SK-N-SH (cell line): ENCODE measurements around the gene HS2ST1. TPM values are rescaled to one million over a fixed set of nuclear protein-coding genes. Genes with fewer than 3 reads are reported as not detected.

Experiments used
- CTCF ChIA-PET: fragments of 300-600, 350-600 bp; formaldehyde crosslinking; extraction: SDS; loops from one replicate; lab custom pipeline; 2021; lab: Yijun Ruan, JAX
- POLR2A ChIA-PET: fragments of 350-600 bp; sonication (Branson Sonifier 250); formaldehyde crosslinking; extraction: SDS; loops from one replicate; lab custom pipeline; 2020; ENCODE audit warnings: antibody characterized with exemption, inconsistent platforms; lab: Yijun Ruan, JAX
- DNase-seq: peaks from one replicate; pipeline ENCODE4 v3.0.0; 2012
- H2AFZ ChIP-seq: fragments of 200-600 bp; sonication (generic); 2 replicates; pipeline ENCODE4 v1.8.1; 2016; ENCODE audit warnings: antibody characterized with exemption, mild to moderate bottlenecking, low read depth
- H3F3A ChIP-seq: fragments of 200-600 bp; sonication (generic); replicated peaks from 2 replicates; pipeline ENCODE3; 2016; ENCODE audit warnings: antibody characterized with exemption, mild to moderate bottlenecking; ENCODE audit not compliant: insufficient read depth
- H3K27ac ChIP-seq, 2 experiments: fragments of 200-500 bp in 1 of 2; fragments of 200-600 bp in 1 of 2; sonication (Bioruptor generic) in 1 of 2; sonication (generic), shearing (Covaris generic) in 1 of 2; 2 replicates each; pipeline versions ENCODE4 v1.5.1 to v1.6.1; 2014 to 2016; ENCODE audit warnings: low read depth in 2 of 2, inconsistent platforms in 1 of 2, low read length in 1 of 2, mild to moderate bottlenecking in 1 of 2, mixed read lengths in 1 of 2
- H3K27me3 ChIP-seq: fragments of 200-600 bp; sonication (generic), shearing (Covaris generic); 2 replicates; pipeline ENCODE4 v1.6.1; 2016; ENCODE audit warnings: mixed run types; ENCODE audit not compliant: insufficient read depth
- H3K36me3 ChIP-seq, 2 experiments: fragments of 200-500 bp in 1 of 2; fragments of 200-600 bp in 1 of 2; sonication (Bioruptor generic) in 1 of 2; sonication (generic) in 1 of 2; replicated peaks in 1 of 2; 2 replicates each; pipeline versions ENCODE3 to v1.5.1; 2014 to 2016; ENCODE audit warnings: low read length in 1 of 2, mild to moderate bottlenecking in 1 of 2; ENCODE audit not compliant: insufficient read depth in 2 of 2, control insufficient read depth in 1 of 2
- H3K4me1 ChIP-seq, 2 experiments: fragments of 200-500 bp in 1 of 2; fragments of 200-600 bp in 1 of 2; sonication (Bioruptor generic) in 1 of 2; sonication (generic), shearing (Covaris generic) in 1 of 2; 2 replicates each; pipeline versions ENCODE4 v1.5.1 to v1.6.1; 2014 to 2016; ENCODE audit warnings: low read depth in 1 of 2, low read length in 1 of 2, mixed run types in 1 of 2; ENCODE audit not compliant: insufficient read depth in 2 of 2, control insufficient read depth in 1 of 2
- H3K4me2 ChIP-seq: fragments of 200-600 bp; sonication (generic), shearing (Covaris generic); 2 replicates; pipeline ENCODE4 v1.6.1; 2017; ENCODE audit warnings: mixed run types
- H3K4me3 ChIP-seq, 2 experiments: fragments of 200-500 bp in 1 of 2; fragments of 200-600 bp in 1 of 2; sonication (Bioruptor generic) in 1 of 2; sonication (generic), shearing (Covaris generic) in 1 of 2; 2 replicates each; pipeline versions ENCODE4 v1.5.1 to v1.8.1; 2014 to 2016; ENCODE audit warnings: low read depth in 2 of 2, inconsistent platforms in 1 of 2, low read length in 1 of 2, mild to moderate bottlenecking in 1 of 2, mixed read lengths in 1 of 2, moderate library complexity in 1 of 2
- H3K79me2 ChIP-seq: fragments of 200-600 bp; sonication (generic); 2 replicates; pipeline ENCODE4 v1.8.1; 2017; ENCODE audit warnings: mild to moderate bottlenecking; ENCODE audit not compliant: insufficient read depth
- H3K9ac ChIP-seq: fragments of 200-600 bp; sonication (generic); 2 replicates; pipeline ENCODE4 v1.6.1; 2017; ENCODE audit warnings: mixed run types
- H3K9me2 ChIP-seq: fragments of 200-600 bp; sonication (generic); 2 replicates; pipeline ENCODE4 v1.6.1; 2017; ENCODE audit warnings: mixed run types
- H3K9me3 ChIP-seq: fragments of 200-600 bp; sonication (generic); 2 replicates; pipeline ENCODE4 v1.6.1; 2017; ENCODE audit warnings: mixed run types, mild to moderate bottlenecking, moderate library complexity
- H4K20me1 ChIP-seq: fragments of 200-600 bp; sonication (generic); 2 replicates; pipeline ENCODE4 v1.6.1; 2017; ENCODE audit warnings: mild to moderate bottlenecking, mixed run types; ENCODE audit not compliant: insufficient read depth
- ELF1 ChIP-seq: IDR thresholded peaks from 2 replicates; pipeline ENCODE4 v1.4.0; 2012
- FOXM1 ChIP-seq: IDR thresholded peaks from 2 replicates; pipeline ENCODE4 v1.4.0; 2012; ENCODE audit warnings: low read depth, mild to moderate bottlenecking
- GABPA ChIP-seq: IDR thresholded peaks from 2 replicates; pipeline ENCODE4 v1.4.0; 2012; ENCODE audit warnings: low read depth, mild to moderate bottlenecking
- GATA2 ChIP-seq: sonication (generic); formaldehyde crosslinking; IDR thresholded peaks from 2 replicates; pipeline ENCODE4 v1.5.0; 2020; ENCODE audit warnings: mild to moderate bottlenecking, missing genetic modification reagents
- JUND ChIP-seq: IDR thresholded peaks from 2 replicates; pipeline ENCODE4 v1.4.0; 2012
- MXI1 ChIP-seq: IDR thresholded peaks from 2 replicates; pipeline ENCODE4 v1.6.1; 2012; ENCODE audit warnings: mild to moderate bottlenecking, low read depth, low read length, improper control_type of control experiment
- NFIC ChIP-seq: IDR thresholded peaks from 2 replicates; pipeline ENCODE4 v1.4.0; 2012; ENCODE audit warnings: borderline replicate concordance
- NRF1 ChIP-seq: IDR thresholded peaks from 2 replicates; pipeline ENCODE4 v1.6.1; 2012; ENCODE audit warnings: low read depth, mild to moderate bottlenecking, low read length
- POLR2AphosphoS5 ChIP-seq: IDR thresholded peaks from 2 replicates; pipeline ENCODE4 v1.6.1; 2012; ENCODE audit warnings: low read depth, low read length
- RAD21 ChIP-seq: IDR thresholded peaks from 2 replicates; pipeline ENCODE4 v1.6.1; 2012; ENCODE audit warnings: mild to moderate bottlenecking, low read length
- RCOR1 ChIP-seq: fragments of 150-350 bp; IDR thresholded peaks from 2 replicates; pipeline ENCODE4 v1.6.1; 2017; ENCODE audit warnings: antibody characterized with exemption, low read length
- RFX5 ChIP-seq: IDR thresholded peaks from 2 replicates; pipeline ENCODE4 v1.6.1; 2012; ENCODE audit warnings: mild to moderate bottlenecking, improper control_type of control experiment, low read length
- SIN3A ChIP-seq: IDR thresholded peaks from 2 replicates; pipeline ENCODE4 v1.6.1; 2012; ENCODE audit warnings: low read depth, mild to moderate bottlenecking, low read length, moderate library complexity, borderline replicate concordance
- TAF1 ChIP-seq: IDR thresholded peaks from 2 replicates; pipeline ENCODE4 v1.6.1; 2012; ENCODE audit warnings: low read depth, mild to moderate bottlenecking, low read length, moderate library complexity, borderline replicate concordance
- TCF12 ChIP-seq: IDR thresholded peaks from 2 replicates; pipeline ENCODE4 v1.4.0; 2012
- YY1 ChIP-seq: IDR thresholded peaks from 2 replicates; pipeline ENCODE4 v1.4.0; 2012; ENCODE audit warnings: low read depth, mild to moderate bottlenecking
- WGBS: methylation state at CpG from one replicate; pipeline ENCODE4 v1.1.6; 2017; ENCODE audit warnings: low lambda C conversion rate; 5-methylcytosine and 5-hydroxymethylcytosine counted together
- polyA plus RNA-seq, 3 experiments: library from polyadenylated mRNA; depleted of rRNA; stranded (reverse); fragments of >200 nt; gene quantifications; 2 replicates each; pipeline ENCODE4 v1.2.3, GENCODE V29; 2012
- TF ChIP-seq, protein P1 (sequence below): IDR thresholded peaks from 2 replicates; pipeline ENCODE4 v1.4.0; 2012; ENCODE audit warnings: low read depth, borderline replicate concordance
- TF ChIP-seq, protein P2 (sequence below): fragments of 150-350 bp; IDR thresholded peaks from 2 replicates; pipeline ENCODE4 v1.6.1; 2016; ENCODE audit warnings: mild to moderate bottlenecking, low read depth, low read length
- TF ChIP-seq, protein P3 (sequence below): IDR thresholded peaks from 2 replicates; pipeline ENCODE4 v1.4.0; 2012; ENCODE audit warnings: low read depth
- TF ChIP-seq, protein P4 (sequence below): fragments of 150-350 bp; IDR thresholded peaks from 2 replicates; pipeline ENCODE4 v1.6.1; 2017; ENCODE audit warnings: antibody characterized with exemption, low read length, low read depth, borderline replicate concordance

The HS2ST1 gene
- polyA plus RNA-seq, 1 of the 3 experiments (the other 2 are of a cell fraction), result 16.6 TPM

DNA sequence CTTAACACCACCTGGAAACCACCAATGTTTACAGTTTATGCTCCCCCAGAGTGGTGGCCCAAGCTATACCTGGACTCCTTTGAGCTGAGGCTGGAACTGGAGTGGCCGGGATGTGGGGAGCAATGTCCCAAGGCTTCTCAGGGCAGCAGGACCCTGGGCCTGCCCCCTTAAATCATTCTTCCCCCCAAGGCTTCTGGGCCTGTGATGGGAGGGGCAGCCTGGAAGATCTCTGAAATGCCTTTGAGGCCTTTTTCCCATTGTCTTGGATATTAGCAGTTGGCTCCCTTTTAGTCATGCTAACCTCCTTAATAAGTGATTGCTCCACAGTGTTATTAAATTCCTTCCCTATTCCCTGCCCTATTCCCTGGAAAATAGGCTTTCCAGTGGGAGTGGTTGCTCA is 185.8 kb downstream of the HS2ST1 start (continued):
- TF ChIP-seq, protein P1, sequence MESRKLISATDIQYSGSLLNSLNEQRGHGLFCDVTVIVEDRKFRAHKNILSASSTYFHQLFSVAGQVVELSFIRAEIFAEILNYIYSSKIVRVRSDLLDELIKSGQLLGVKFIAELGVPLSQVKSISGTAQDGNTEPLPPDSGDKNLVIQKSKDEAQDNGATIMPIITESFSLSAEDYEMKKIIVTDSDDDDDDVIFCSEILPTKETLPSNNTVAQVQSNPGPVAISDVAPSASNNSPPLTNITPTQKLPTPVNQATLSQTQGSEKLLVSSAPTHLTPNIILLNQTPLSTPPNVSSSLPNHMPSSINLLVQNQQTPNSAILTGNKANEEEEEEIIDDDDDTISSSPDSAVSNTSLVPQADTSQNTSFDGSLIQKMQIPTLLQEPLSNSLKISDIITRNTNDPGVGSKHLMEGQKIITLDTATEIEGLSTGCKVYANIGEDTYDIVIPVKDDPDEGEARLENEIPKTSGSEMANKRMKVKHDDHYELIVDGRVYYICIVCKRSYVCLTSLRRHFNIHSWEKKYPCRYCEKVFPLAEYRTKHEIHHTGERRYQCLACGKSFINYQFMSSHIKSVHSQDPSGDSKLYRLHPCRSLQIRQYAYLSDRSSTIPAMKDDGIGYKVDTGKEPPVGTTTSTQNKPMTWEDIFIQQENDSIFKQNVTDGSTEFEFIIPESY, result no peak
- TF ChIP-seq GABPA (no peak), MXI1 (no peak), NFIC (no peak), GATA2 (CRISPR knock-in tag) (no peak), RFX5 (no peak), TAF1 (no peak), RCOR1 (no peak)
- TF ChIP-seq, protein P2, sequence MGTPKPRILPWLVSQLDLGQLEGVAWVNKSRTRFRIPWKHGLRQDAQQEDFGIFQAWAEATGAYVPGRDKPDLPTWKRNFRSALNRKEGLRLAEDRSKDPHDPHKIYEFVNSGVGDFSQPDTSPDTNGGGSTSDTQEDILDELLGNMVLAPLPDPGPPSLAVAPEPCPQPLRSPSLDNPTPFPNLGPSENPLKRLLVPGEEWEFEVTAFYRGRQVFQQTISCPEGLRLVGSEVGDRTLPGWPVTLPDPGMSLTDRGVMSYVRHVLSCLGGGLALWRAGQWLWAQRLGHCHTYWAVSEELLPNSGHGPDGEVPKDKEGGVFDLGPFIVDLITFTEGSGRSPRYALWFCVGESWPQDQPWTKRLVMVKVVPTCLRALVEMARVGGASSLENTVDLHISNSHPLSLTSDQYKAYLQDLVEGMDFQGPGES, result no peak
- TF ChIP-seq, all 33 proteins: peak for 0

DNA sequence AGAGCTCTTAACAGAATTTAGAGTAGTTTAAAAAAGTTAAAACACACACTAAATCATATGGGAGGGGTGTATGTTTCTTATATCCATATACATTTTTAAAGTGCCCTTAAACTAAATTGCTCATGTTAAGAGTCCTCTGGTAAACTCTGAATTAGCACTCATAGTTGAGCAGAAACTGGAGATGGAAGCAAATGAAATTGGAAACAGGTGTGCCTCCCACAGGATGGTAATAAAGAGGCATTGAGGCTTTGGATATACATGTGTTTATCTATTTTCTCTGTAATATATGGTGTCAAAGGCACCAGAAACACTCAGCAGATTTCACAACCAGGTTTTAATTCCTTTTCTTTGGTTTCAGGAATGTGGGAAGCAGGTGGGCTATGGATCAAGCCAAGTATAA is 188.6 kb downstream of the HS2ST1 start:
- no peaks in the 10 kb centered on the region; a peak in 2 of 4 replicates for H3K4me1 ChIP-seq
- H3K9me3 ChIP-seq, result no peaks in the 10 kb centered on the region
- no peaks in the 10 kb centered on the region for H3K9me2 ChIP-seq
- H3K27me3 ChIP-seq, result no peaks in the 10 kb centered on the region
- H3K4me2 ChIP-seq, result no peak overlapping the region
- no peaks in the 10 kb centered on the region for H4K20me1 ChIP-seq
- no peak overlapping the region for H3K4me3 ChIP-seq
- DNase-seq, result no peak
- H2AFZ ChIP-seq, result no peak overlapping the region
- H3K79me2 ChIP-seq, result no peaks in the 10 kb centered on the region
- POLR2A ChIA-PET, result no interaction called here
- no peak for TF ChIP-seq YY1
- peak; percentile 55 for TF ChIP-seq TCF12
- H3F3A ChIP-seq, result no peaks in the 10 kb centered on the region
- H3K9ac ChIP-seq, result no peak overlapping the region
- no peaks in the 10 kb centered on the region for H3K36me3 ChIP-seq
- CTCF ChIA-PET, result interaction anchor here (1.3 kb wide), 1 partner anchor 19 kb away, joined by 3 read pairs; no protein-coding TSS in a partner anchor
- H3K27ac ChIP-seq, result peak overlapping the region in 1 of 2 experiments; percentile 28; a peak in 1 of 4 replicates

DNA sequence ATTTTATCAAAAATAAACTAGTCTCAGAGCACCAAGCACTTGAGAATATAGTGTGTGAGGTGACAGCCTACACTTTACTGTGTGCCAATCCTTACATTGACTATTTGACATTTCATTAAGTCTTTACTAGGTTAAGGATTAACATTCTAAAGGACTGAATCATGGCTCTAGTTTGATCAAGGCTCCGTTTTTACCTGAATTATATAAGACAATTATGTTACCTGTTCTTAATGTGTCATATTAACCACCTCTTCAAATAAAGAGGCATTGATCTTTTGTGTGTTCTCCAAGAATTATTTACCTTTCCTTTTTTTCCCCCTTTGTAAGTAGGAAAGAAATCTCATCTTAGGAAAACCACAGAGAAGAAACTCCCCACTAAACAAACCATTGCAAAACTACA is 189.7 kb downstream of the HS2ST1 start:
- Histone ChIP-seq H3K4me3 (no peak overlapping the region), H3K4me1 (no peaks in the 10 kb centered on the region; a peak in 2 of 4 replicates), H4K20me1 (no peaks in the 10 kb centered on the region), H3K9ac (no peak overlapping the region), H3K79me2 (no peaks in the 10 kb centered on the region), H3K4me2 (no peak overlapping the region), H3K36me3 (no peaks in the 10 kb centered on the region), H3K27me3 (no peaks in the 10 kb centered on the region), H3K9me2 (no peaks in the 10 kb centered on the region), H2AFZ (no peak overlapping the region), H3K27ac (no peak overlapping the region), H3F3A (no peaks in the 10 kb centered on the region), H3K9me3 (no peaks in the 10 kb centered on the region)
- CTCF ChIA-PET, result no interaction called here
- TF ChIP-seq RCOR1 (no peak), JUND (no peak), POLR2AphosphoS5 (no peak), SIN3A (no peak), RAD21 (no peak), FOXM1 (no peak), NRF1 (no peak), ELF1 (no peak)
- TF ChIP-seq, protein P3, sequence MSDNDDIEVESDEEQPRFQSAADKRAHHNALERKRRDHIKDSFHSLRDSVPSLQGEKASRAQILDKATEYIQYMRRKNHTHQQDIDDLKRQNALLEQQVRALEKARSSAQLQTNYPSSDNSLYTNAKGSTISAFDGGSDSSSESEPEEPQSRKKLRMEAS, result no peak
- TF ChIP-seq, protein P4, sequence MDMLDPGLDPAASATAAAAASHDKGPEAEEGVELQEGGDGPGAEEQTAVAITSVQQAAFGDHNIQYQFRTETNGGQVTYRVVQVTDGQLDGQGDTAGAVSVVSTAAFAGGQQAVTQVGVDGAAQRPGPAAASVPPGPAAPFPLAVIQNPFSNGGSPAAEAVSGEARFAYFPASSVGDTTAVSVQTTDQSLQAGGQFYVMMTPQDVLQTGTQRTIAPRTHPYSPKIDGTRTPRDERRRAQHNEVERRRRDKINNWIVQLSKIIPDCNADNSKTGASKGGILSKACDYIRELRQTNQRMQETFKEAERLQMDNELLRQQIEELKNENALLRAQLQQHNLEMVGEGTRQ, result no peak
- no peak for DNase-seq
- POLR2A ChIA-PET, result no interaction called here
- 85% methylated on average over 1 of the region's 1 CpG for WGBS
